Ishikawa (cell line): Measurements from ENCODE around the gene SLC44A4.

ENCODE experiments used
- CEBPB ChIP-seq: IDR thresholded peaks from 2 replicates; pipeline ENCODE4 v1.6.1; 2012
- CREB1 ChIP-seq: IDR thresholded peaks from 2 replicates; pipeline ENCODE4 v1.6.1; 2012; ENCODE audit warnings: low read depth
- EGR1 ChIP-seq: IDR thresholded peaks from 2 replicates; pipeline ENCODE4 v1.6.1; 2012
- EP300 ChIP-seq: IDR thresholded peaks from 2 replicates; pipeline ENCODE4 v1.6.1; 2012; ENCODE audit warnings: borderline replicate concordance
- FOXM1 ChIP-seq: IDR thresholded peaks from 2 replicates; pipeline ENCODE4 v1.6.1; 2012; ENCODE audit warnings: low read depth, borderline replicate concordance
- NFIC ChIP-seq: IDR thresholded peaks from 2 replicates; pipeline ENCODE4 v1.6.1; 2012
- RAD21 ChIP-seq: IDR thresholded peaks from 2 replicates; pipeline ENCODE4 v1.6.1; 2012; ENCODE audit warnings: low read depth
- TAF1 ChIP-seq: IDR thresholded peaks from 2 replicates; pipeline ENCODE4 v1.6.1; 2012; ENCODE audit warnings: low read depth, mild to moderate bottlenecking
- TCF12 ChIP-seq: IDR thresholded peaks from 2 replicates; pipeline ENCODE4 v1.6.1; 2012; ENCODE audit warnings: low read depth
- TEAD4 ChIP-seq: IDR thresholded peaks from 2 replicates; pipeline ENCODE4 v1.6.1; 2012
- YY1 ChIP-seq: IDR thresholded peaks from 2 replicates; pipeline ENCODE4 v1.6.1; 2012; ENCODE audit warnings: low read depth
- ZBTB7A ChIP-seq: IDR thresholded peaks from 2 replicates; pipeline ENCODE4 v1.6.1; 2012; ENCODE audit warnings: low read depth
- TF ChIP-seq, protein P1 (sequence below): IDR thresholded peaks from 2 replicates; pipeline ENCODE4 v1.6.1; 2012; ENCODE audit warnings: low read depth, mild to moderate bottlenecking
- TF ChIP-seq, protein P2 (sequence below): IDR thresholded peaks from 2 replicates; pipeline ENCODE4 v1.6.1; 2012
- TF ChIP-seq, protein P3 (sequence below): IDR thresholded peaks from 2 replicates; pipeline ENCODE4 v1.6.1; 2012

SLC44A4 gene

DNA sequence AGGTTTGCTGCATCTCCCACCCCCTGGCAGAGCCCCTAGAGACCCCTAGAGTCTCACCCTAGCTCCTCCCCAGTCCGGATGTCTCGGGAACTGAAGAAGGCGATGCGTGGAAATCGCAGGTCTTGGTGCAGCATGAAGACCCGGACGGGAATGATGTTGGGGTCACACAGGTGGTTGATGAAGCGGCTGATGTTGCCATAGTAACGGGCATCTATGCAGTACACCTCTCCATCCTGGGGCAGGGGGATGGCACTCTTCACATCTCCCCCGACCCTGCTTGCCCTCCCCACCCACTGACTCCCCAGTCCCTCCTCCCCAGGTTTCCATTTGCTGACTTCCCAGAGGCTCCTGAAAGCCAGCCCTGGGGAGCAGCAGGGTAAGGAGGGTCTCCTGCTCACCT, 1.8 kb upstream of the SLC44A4 start:
- TF ChIP-seq EP300 (no peak), YY1 (no peak), EGR1 (no peak), RAD21 (no peak), TCF12 (no peak), CEBPB (no peak), TAF1 (no peak), ZBTB7A (no peak), NFIC (no peak), CREB1 (no peak)
- TF ChIP-seq, protein P1, sequence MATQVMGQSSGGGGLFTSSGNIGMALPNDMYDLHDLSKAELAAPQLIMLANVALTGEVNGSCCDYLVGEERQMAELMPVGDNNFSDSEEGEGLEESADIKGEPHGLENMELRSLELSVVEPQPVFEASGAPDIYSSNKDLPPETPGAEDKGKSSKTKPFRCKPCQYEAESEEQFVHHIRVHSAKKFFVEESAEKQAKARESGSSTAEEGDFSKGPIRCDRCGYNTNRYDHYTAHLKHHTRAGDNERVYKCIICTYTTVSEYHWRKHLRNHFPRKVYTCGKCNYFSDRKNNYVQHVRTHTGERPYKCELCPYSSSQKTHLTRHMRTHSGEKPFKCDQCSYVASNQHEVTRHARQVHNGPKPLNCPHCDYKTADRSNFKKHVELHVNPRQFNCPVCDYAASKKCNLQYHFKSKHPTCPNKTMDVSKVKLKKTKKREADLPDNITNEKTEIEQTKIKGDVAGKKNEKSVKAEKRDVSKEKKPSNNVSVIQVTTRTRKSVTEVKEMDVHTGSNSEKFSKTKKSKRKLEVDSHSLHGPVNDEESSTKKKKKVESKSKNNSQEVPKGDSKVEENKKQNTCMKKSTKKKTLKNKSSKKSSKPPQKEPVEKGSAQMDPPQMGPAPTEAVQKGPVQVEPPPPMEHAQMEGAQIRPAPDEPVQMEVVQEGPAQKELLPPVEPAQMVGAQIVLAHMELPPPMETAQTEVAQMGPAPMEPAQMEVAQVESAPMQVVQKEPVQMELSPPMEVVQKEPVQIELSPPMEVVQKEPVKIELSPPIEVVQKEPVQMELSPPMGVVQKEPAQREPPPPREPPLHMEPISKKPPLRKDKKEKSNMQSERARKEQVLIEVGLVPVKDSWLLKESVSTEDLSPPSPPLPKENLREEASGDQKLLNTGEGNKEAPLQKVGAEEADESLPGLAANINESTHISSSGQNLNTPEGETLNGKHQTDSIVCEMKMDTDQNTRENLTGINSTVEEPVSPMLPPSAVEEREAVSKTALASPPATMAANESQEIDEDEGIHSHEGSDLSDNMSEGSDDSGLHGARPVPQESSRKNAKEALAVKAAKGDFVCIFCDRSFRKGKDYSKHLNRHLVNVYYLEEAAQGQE = no peak

DNA sequence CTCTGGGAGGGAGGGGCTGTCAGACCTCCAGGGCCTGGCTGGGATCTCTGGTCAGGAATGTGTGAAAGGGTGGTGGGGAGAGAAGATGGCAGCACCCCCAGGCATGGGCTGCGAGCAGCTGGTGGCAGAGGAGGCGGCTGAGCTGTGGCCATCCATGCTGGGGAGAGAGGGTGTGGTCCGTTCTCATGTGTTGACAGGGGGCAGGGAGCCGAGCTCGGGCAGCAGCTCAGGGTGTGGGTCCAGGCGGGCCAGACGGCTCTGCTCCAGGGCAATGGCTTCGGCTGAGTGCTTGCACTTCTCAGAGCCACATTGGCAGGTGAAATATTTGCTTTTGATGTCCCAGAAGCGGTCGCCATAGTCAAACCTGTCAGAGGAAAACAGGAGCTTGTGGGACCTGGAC, 1.1 kb upstream of the SLC44A4 start:
- TF ChIP-seq, protein P1 = no peak
- TF ChIP-seq EP300 (no peak), YY1 (no peak), TEAD4 (no peak), ZBTB7A (no peak), FOXM1 (no peak), NFIC (no peak), TAF1 (no peak), EGR1 (no peak), CREB1 (no peak), CEBPB (no peak), RAD21 (no peak), TCF12 (no peak)
- TF ChIP-seq, protein P2, sequence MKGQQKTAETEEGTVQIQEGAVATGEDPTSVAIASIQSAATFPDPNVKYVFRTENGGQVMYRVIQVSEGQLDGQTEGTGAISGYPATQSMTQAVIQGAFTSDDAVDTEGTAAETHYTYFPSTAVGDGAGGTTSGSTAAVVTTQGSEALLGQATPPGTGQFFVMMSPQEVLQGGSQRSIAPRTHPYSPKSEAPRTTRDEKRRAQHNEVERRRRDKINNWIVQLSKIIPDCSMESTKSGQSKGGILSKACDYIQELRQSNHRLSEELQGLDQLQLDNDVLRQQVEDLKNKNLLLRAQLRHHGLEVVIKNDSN = no peak
- TF ChIP-seq, protein P3, sequence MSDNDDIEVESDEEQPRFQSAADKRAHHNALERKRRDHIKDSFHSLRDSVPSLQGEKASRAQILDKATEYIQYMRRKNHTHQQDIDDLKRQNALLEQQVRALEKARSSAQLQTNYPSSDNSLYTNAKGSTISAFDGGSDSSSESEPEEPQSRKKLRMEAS = no peak

DNA sequence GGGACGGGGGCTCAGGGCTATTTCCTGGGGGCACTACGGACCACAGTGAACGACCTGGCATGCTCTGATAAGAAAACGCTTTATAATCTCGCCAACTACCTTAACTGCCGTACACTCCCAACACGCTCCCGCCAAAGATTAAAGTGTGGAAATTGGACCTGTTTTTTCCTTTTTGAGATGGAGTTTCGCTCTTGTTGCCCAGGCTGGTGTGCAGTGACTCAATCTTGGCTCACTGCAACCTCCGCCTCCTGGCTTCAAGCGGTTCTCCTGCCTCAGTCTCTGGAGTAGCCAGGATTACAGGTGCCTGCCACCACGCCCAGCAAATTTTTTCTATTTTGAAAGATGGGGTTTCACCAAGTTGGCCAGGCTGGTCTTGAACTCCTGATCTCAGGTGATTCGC, 346 bp upstream of the SLC44A4 start:
- TF ChIP-seq CREB1 (no peak), EGR1 (no peak), TAF1 (no peak), FOXM1 (no peak), CEBPB (no peak), NFIC (no peak), RAD21 (no peak), YY1 (no peak), TEAD4 (no peak)
- TF ChIP-seq, protein P1 = no peak

DNA sequence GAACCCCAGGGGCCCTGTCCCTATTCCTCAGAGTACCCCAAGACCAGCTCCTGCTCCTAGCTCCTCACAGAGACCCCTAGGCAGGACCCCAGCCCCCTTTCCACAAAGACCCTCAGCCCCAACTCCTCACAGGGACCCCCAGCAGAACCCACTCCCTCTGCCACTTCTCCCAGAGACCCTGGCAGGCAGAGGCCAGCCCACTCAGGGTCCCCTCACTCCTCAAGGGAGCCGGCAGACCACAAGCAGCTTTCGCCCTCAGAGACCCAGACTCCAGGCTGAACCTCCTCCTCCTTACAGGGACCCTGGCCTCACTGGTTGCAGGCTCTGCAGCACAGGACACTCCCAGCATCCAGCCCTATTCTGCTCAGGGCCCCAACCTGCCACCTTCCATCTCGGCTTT, 575 bp downstream of the SLC44A4 start:
- TF ChIP-seq FOXM1 = no peak
- no peak for TF ChIP-seq EP300
- no peak for TF ChIP-seq NFIC
- TF ChIP-seq EGR1 = no peak

DNA sequence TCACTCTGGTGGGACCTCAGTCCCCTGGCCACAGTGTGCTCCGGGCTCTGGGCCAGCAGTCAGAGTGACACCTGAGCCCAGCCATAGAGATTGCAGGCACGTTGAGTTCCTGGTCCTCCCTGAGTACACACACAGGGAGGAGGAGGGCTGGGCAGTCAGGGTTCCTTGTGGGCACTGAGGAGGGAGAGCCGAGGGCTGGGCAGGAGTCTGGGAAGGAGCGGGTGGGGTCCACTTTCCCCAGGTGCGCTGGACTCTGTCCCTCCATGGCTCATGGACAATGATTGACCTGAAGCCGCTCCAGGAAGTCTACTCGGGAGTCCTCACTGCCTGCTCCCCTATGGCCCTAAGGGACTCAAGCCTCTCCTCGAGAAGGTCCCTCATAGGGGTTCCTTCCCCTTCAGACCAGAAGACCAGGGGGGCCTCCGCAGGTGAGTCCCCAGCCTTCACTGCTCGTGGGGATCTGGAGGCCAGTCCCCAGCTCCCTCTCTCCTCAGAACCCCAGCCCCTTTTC, 1.1 kb downstream of the SLC44A4 start:
- TF ChIP-seq TEAD4 = no peak
- TF ChIP-seq, protein P2 = no peak
- TF ChIP-seq TAF1 = no peak
